ENCODE data around the gene DCHS1. TPM values are rescaled to one million over a fixed set of nuclear protein-coding genes. Genes with fewer than 3 reads are reported as not detected.

DCHS1 gene
- total and polyA plus RNA-seq, 2 of the 13 experiments (the other 11 are each of a cell fraction or from before 2014, with no cell fraction given): under 0.01 to 0.03 TPM

DNA sequence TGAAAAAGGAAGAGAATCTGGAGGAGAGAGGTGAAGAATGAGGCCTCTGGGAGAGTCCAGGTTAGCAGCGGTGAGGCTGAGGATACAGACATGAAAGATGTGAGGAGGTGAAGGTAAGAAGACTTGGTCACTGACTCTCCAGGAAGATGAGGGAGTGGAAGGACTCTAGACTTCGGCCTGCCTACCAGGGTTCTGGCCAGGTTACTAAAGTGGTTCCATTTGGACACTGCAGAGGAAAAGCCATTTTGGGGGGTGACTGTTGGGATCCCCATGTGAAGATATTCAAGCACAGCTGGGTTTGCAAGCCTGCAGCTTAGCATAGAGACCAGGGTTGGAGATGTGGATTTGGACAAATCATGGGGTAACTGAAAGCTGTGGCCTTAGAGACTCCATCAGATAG, 7.8 kb downstream of the DCHS1 start:
- Histone ChIP-seq H3K4me1 (ENCODE audit: insufficient read depth, low read length) (no peaks in the 10 kb centered on the region), H3K27ac (ENCODE audit: extremely low read length, insufficient read depth, low read length) (no peak overlapping the region), H3K4me2 (ENCODE audit: low read depth, low read length) (no peak overlapping the region), H3K79me2 (ENCODE audit: insufficient read depth, low read length) (no peaks in the 10 kb centered on the region), H2AFZ (ENCODE audit: low read length) (no peak overlapping the region), H3K27me3 (ENCODE audit: control insufficient read depth in 1 of 2, insufficient read depth in 2 of 2, low read length in 2 of 2) (peaks cover 3 to 100% of the 10 kb centered on the region in 2 experiments; a peak in 4 of 5 replicates), H3K9ac (ENCODE audit: insufficient read depth, low read depth, low read length) (no peak overlapping the region), H3K4me3 (replicated peaks in 1 of 3; ENCODE audit: insufficient read depth in 1 of 3, low read depth in 2 of 3, low read length in 3 of 3) (no peak overlapping the region), H4K20me1 (ENCODE audit: insufficient read depth, low read length) (no peaks in the 10 kb centered on the region; the same call in 1 of the 2 replicates), H3K9me3 (ENCODE audit: low read length) (no peaks in the 10 kb centered on the region), H3K36me3 (replicated peaks in 1 of 2; ENCODE audit: control insufficient read depth in 1 of 2, insufficient read depth in 2 of 2, low read length in 2 of 2) (no peaks in the 10 kb centered on the region)
- intact Hi-C loops (cut with micrococcal nuclease; ENCODE audit: unreplicated experiment) (loop anchor here (1.0 kb wide), 1 partner anchor 24 kb away; no protein-coding TSS in a partner anchor), in situ Hi-C loops (cut with HindIII; ENCODE audit: extremely low pct_ligation_motif_present, low pct_unique_long_range_greater_than_20kb) (no loop called here)
- BruUV-seq (replicated peaks): no TSS peak
- 29% methylated on average over 2 of the region's 2 CpGs for WGBS (ENCODE audit: low lambda C conversion rate)
- FAIRE-seq (no peak), ATAC-seq (no peak), DNase-seq (ENCODE audit: low spot score) (no peak)
- CTCF ChIA-PET (ENCODE audit: low intra/inter-chr PET ratio, low total read pairs): no interaction called here
- POLR2A ChIA-PET: no interaction called here
- TF ChIP-seq RARA (CRISPR knock-in tag; IDR thresholded peaks at IDR 0.05) (no peak), ZFP36 (IDR thresholded peaks at IDR 0.05; ENCODE audit: borderline replicate concordance, low read depth, low read length, partially characterized antibody) (no peak), KDM3A (CRISPR knock-in tag; IDR thresholded peaks at IDR 0.05; ENCODE audit: low read depth) (no peak), ZNF552 (CRISPR knock-in tag; IDR thresholded peaks at IDR 0.05; ENCODE audit: borderline replicate concordance) (no peak), NONO (IDR thresholded peaks at IDR 0.05) (no peak), NONO (CRISPR knock-in tag; conservative IDR thresholded peaks at IDR 0.05) (no peak), BCL6 (CRISPR knock-in tag; IDR thresholded peaks at IDR 0.05) (no peak), ZNF510 (CRISPR knock-in tag; IDR thresholded peaks at IDR 0.05; ENCODE audit: low read depth) (no peak), ZNF337 (CRISPR knock-in tag; IDR thresholded peaks at IDR 0.05; ENCODE audit: borderline replicate concordance, low read depth) (no peak), ZNF318 (CRISPR knock-in tag; IDR thresholded peaks at IDR 0.05) (no peak), ZBTB1 (CRISPR knock-in tag; IDR thresholded peaks at IDR 0.05; ENCODE audit: borderline replicate concordance) (no peak), TOE1 (CRISPR knock-in tag; IDR thresholded peaks at IDR 0.05) (no peak), ZNF44 (CRISPR knock-in tag; IDR thresholded peaks at IDR 0.05) (no peak), SATB2 (CRISPR knock-in tag; IDR thresholded peaks at IDR 0.05) (no peak), GABPB1 (CRISPR knock-in tag; IDR thresholded peaks at IDR 0.05) (no peak)
- TF ChIP-seq, protein P1, sequence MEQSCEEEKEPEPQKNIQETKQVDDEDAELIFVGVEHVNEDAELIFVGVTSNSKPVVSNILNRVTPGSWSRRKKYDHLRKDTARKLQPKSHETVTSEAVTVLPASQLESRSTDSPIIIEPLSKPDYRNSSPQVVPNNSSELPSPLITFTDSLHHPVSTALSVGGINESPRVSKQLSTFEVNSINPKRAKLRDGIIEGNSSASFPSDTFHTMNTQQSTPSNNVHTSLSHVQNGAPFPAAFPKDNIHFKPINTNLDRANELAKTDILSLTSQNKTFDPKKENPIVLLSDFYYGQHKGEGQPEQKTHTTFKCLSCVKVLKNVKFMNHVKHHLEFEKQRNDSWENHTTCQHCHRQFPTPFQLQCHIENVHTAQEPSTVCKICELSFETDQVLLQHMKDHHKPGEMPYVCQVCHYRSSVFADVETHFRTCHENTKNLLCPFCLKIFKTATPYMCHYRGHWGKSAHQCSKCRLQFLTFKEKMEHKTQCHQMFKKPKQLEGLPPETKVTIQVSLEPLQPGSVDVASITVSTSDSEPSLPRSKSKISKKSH (CRISPR knock-in tag; IDR thresholded peaks at IDR 0.05; ENCODE audit: borderline replicate concordance): no peak
